HG03571 (cell line): ENCODE results near the gene GLI3.

Source experiments
- ATAC-seq: cut with Tn5 transposase; IDR thresholded peaks from one replicate; pipeline ENCODE4 v1.9.1; 2021; ENCODE audit not compliant: unreplicated experiment

The GLI3 gene

GRCh38 chr7:42085531-42085930 lies 151.5 kb downstream of the GLI3 start:
- no peak for ATAC-seq

- no peak for ATAC-seq
These were observed 152.7 kb downstream of the GLI3 start for GRCh38 chr7:42084263-42084662.

GRCh38 chr7:42083284-42083683 lies 153.7 kb downstream of the GLI3 start:
- no peak for ATAC-seq

DNA sequence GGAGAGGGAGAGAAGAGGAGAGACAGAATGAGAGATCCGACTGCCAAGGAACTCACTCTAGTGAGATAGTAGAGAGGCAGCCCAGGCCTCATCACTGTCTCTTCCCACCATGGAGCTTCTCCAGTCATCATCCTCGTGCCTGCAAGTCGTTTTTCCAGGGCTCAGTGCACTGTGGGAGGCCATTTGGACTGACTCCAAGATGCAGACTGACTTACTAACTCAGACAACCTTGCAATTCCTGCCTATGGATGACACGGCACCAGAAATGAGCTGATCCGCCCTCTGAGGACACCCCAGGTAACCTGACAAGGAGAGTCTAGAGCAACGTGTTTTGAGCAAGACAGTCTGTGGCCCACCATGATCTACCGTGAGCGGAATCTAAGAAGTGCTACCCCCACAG lies 154.9 kb downstream of the GLI3 start:
- no peak for ATAC-seq

- no peak for ATAC-seq
These were observed 155.3 kb downstream of the GLI3 start for GRCh38 chr7:42081671-42082070.

DNA sequence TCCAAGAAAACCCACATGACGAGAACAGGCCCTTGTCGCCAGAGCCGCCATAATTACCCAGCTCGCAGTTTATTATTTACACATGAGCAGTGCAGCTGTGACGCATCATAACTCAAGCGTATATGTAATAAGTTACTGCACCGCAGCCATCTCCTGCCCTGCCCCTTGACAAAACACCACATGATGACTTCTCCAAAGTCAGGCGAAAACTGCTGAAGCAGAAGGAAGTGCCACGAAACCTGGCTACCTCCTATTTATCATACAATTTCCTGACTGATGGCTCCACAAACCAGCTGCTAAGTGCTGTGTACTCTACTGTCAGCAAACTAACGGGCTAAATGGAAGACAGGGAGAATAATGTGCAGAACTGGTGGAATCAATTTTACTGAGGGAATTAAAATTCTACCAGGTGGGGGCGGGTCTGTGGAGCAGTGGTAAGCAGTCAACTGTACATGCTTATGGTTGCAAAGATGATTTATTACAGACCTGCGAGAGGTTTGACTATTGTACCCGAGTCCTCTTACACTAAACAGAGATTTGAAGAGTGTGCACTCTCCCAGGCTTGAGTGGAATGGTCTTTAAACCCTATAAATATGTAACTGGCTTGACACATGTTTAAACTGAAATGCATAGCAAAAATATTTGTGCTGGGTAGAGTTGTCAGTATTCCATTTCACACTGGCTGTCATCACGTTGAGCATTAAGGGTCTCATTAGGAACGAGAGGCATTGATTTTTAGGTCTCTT lies 156.0 kb downstream of the GLI3 start:
- ATAC-seq = no peak

- no peak for ATAC-seq
These were observed 159.5 kb downstream of the GLI3 start for GRCh38 chr7:42077271-42078135.

DNA sequence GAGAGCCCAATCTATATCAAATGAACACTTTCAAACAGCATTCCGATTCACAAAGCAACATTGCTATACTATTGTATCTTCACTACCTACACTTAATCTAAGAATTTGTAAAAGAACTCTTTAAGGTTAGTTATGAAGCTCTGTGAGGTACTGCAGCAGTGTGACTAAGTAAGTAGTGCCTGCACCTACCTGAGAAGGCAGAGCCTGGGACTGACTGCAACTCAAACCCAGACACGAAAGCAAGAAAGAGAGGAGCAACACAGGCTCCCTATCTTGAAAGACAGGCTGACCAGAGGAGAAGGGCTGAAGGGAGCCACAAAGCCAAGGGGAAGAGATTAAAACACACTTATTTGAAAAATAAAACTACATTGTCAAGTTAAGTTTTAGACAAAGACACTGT lies 160.1 kb downstream of the GLI3 start:
- no peak for ATAC-seq

GRCh38 chr7:42075418-42075817 lies 161.6 kb downstream of the GLI3 start:
- no peak for ATAC-seq

- ATAC-seq = no peak
These were observed 162.9 kb downstream of the GLI3 start for GRCh38 chr7:42074076-42074475.

- no peak for ATAC-seq
These were observed 165.4 kb downstream of the GLI3 start for GRCh38 chr7:42071372-42072261.

GRCh38 chr7:42070068-42070467 lies 166.9 kb downstream of the GLI3 start:
- ATAC-seq = no peak

- ATAC-seq = no peak
These were observed 167.4 kb downstream of the GLI3 start for GRCh38 chr7:42069590-42069989.

- no peak for ATAC-seq
These were observed 168.3 kb downstream of the GLI3 start for GRCh38 chr7:42068554-42069280.

DNA sequence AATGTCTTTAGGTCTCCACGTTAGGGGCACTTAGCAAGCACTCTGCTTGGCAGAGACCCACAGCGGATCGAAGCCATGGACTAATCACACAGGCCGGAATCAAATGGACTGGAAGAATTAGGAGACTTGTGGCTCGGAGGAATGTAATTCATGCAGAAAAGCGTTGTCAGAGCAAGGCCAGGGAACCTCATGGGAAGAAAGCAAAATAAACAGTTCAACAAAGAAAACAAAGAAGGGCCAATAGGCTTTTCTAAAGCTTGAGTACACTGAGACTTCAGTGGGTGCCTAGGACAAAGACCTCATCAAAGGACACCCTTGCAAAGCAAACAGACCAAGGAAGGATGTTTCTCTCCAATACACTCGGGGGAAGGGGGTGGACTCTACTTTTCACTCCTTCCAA lies 171.1 kb downstream of the GLI3 start:
- ATAC-seq = no peak

GRCh38 chr7:42065015-42065414 lies 172.0 kb downstream of the GLI3 start:
- no peak for ATAC-seq

- no peak for ATAC-seq
These were observed 172.5 kb downstream of the GLI3 start for GRCh38 chr7:42064534-42064933.

- no peak for ATAC-seq
These were observed 177.7 kb downstream of the GLI3 start for GRCh38 chr7:42059275-42059674.

GRCh38 chr7:42057331-42057730 lies 179.7 kb downstream of the GLI3 start:
- ATAC-seq = no peak

DNA sequence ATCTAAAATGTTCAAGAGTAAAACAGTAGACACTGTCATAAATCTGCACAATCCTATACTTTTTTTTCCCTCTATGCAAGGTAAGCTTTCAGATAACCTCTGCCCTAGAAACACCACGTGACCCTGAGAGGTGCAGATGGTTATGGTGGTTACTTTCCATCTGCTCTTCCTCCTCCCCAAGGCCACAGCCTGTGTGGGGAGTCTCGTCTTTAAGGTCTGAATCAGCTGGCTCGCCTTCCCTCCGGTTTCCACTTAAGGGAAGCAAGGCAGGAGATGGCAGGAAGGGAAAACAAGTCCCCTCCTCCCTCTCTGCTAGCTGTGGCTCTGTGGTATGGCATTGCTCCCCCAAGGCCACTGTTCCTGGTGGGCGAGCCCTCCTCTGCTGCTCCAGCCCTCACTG lies 181.8 kb downstream of the GLI3 start:
- no peak for ATAC-seq

GRCh38 chr7:42053834-42054233 lies 183.2 kb downstream of the GLI3 start:
- no peak for ATAC-seq
